Right atrium auricular region (tissue), 2 donors: ENCODE measurements around the gene NOS1AP. TPM values are rescaled to one million over a fixed set of nuclear protein-coding genes. Genes with fewer than 3 reads are reported as not detected.

Experiments
- DNase-seq: peaks from one replicate; pipeline ENCODE4 v3.0.0-alpha.2; 2019; ENCODE audit warnings: low spot score
- H3K27ac ChIP-seq, 2 donors: fragments of 200-600 bp; sonication (generic); 1 replicate in 1 of 2; 2 replicates in 1 of 2; pipeline ENCODE4 v1.5.1; 2016 to 2019
- H3K27me3 ChIP-seq, 2 donors: fragments of 200-600 bp; sonication (generic); one replicate each; pipeline versions ENCODE4 v1.5.1 to v1.6.0; 2017 to 2019
- H3K36me3 ChIP-seq: fragments of 200-600 bp; sonication (generic); one replicate; pipeline ENCODE4 v1.5.1; 2016
- H3K4me1 ChIP-seq, 2 donors: fragments of 200-600 bp; sonication (generic); one replicate each; pipeline versions ENCODE4 v1.5.1 to v1.6.0; 2017 to 2019
- H3K4me3 ChIP-seq, 2 donors: fragments of 200-600 bp; sonication (generic); 1 replicate in 1 of 2; 2 replicates in 1 of 2; pipeline ENCODE4 v1.5.1; 2017 to 2019; ENCODE audit warnings: mild to moderate bottlenecking in 1 of 2, moderate library complexity in 1 of 2
- H3K9me3 ChIP-seq, 2 donors: fragments of 200-600 bp; sonication (generic); one replicate each; pipeline ENCODE4 v1.5.1; 2019
- CTCF ChIP-seq, 2 donors: fragments of 200-600 bp; sonication (generic); IDR thresholded peaks; one replicate each; pipeline ENCODE4 v1.5.1; 2019; ENCODE audit warnings: antibody characterized with exemption in 2 of 2
- total RNA-seq, 2 donors: library from RNA; depleted of rRNA; stranded (reverse); fragments of >200 nt; gene quantifications; one replicate each; pipeline ENCODE4 v1.1.0, GENCODE V29; 2016

Gene NOS1AP
- total RNA-seq, 2 donors from 2014 or later, result 2.2 to 2.4 TPM

DNA sequence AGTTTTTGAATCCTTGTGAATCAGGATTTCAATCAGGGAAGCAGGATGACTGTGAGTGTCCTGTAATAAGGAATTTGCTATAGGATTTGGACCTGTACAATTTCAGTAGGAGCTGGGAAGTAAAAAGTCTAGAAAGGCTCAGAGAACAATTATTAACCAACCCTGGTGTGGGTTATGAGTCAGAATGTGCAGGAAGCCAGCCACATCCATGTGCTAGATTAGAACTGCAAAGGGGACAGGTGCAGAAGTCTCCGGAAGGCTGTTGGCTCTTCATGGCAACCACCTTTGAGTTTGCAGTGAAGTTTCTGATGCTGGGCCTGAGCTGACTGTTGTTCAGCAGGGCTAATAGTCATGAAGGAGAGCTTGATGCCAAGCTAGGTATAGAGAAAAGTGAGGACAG is 236.5 kb downstream of the NOS1AP start:
- H3K27me3 ChIP-seq, result no peaks in the 10 kb centered on the region
- no peak for DNase-seq
- H3K4me1 ChIP-seq, result no peaks in the 10 kb centered on the region
- H3K27ac ChIP-seq, result no peak overlapping the region
- H3K4me3 ChIP-seq, result no peak overlapping the region
- H3K36me3 ChIP-seq, result no peaks in the 10 kb centered on the region
- no peak for TF ChIP-seq CTCF (IDR thresholded peaks at IDR 0.05)
- peaks cover 0 to 11% of the 10 kb centered on the region in 2 donors for H3K9me3 ChIP-seq

GRCh38 chr1:162310337-162310736 is 240.8 kb downstream of the NOS1AP start:
- no peak for TF ChIP-seq CTCF (IDR thresholded peaks at IDR 0.05)

GRCh38 chr1:162314206-162314605 is 244.7 kb downstream of the NOS1AP start:
- Histone ChIP-seq H3K9me3 (no peaks in the 10 kb centered on the region), H3K36me3 (no peaks in the 10 kb centered on the region), H3K27ac (no peak overlapping the region), H3K27me3 (no peaks in the 10 kb centered on the region), H3K4me1 (no peaks in the 10 kb centered on the region), H3K4me3 (no peak overlapping the region)
- TF ChIP-seq CTCF (IDR thresholded peaks at IDR 0.05), result no peak
- DNase-seq, result no peak

More at GRCh38 chr1:162310337-162310736, 240.8 kb downstream of the NOS1AP start:
- H3K36me3 ChIP-seq, result no peaks in the 10 kb centered on the region
- H3K4me1 ChIP-seq, result no peaks in the 10 kb centered on the region
- no peaks in the 10 kb centered on the region for H3K27me3 ChIP-seq
- DNase-seq, result no peak
- H3K4me3 ChIP-seq, result no peak overlapping the region
- H3K9me3 ChIP-seq, result peaks cover 0 to 11% of the 10 kb centered on the region in 2 donors
- H3K27ac ChIP-seq, result no peak overlapping the region

GRCh38 chr1:162315673-162316072 is 246.2 kb downstream of the NOS1AP start:
- Histone ChIP-seq H3K36me3 (no peaks in the 10 kb centered on the region), H3K4me3 (no peak overlapping the region), H3K4me1 (no peaks in the 10 kb centered on the region), H3K27ac (no peak overlapping the region), H3K9me3 (no peaks in the 10 kb centered on the region), H3K27me3 (no peaks in the 10 kb centered on the region)
- TF ChIP-seq CTCF (IDR thresholded peaks at IDR 0.05), result no peak
- DNase-seq, result no peak

DNA sequence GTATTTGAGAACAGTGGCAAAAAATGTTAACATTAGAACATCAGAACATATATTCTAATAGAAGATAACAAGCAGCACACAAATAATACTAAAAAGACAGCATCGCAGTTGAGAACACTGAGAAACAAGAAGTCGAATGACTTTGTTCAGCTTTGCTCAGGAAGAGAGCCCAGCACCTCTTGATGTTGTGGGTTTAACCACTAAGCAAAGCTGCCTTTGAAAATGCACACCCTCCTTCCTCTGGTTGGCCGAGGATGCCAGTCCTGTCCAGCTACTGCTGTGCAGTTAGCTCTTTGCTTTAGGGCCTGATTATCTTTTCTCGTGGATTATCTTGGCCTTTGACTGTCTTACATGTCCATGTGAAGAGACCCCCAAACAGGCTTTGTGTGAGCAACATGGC is 246.7 kb downstream of the NOS1AP start:
- Histone ChIP-seq H3K27ac (no peak overlapping the region), H3K4me1 (no peaks in the 10 kb centered on the region), H3K27me3 (no peaks in the 10 kb centered on the region), H3K9me3 (no peaks in the 10 kb centered on the region), H3K36me3 (no peaks in the 10 kb centered on the region), H3K4me3 (no peak overlapping the region)
- TF ChIP-seq CTCF (IDR thresholded peaks at IDR 0.05), result no peak
- DNase-seq, result no peak

DNA sequence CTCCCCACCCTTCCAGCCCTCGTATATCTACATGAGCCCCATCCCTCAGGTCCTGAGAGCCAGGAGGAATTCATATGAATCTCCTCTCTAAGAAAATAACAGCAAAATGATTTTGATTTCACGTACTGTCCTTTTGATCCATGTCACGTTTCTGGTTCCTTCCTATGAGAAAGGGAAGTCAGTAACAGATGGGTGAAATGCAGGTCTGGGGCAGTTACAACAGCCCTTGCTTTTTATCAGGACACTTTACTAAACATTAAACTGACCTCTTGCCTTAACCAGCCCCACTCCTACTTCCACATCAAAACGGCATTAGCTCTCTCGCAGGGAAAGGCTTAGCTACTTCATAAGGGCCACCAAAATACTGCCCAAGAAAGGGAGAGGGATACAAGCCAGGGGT is 248.1 kb downstream of the NOS1AP start:
- DNase-seq, result no peak
- no peaks in the 10 kb centered on the region for H3K4me1 ChIP-seq
- no peaks in the 10 kb centered on the region for H3K36me3 ChIP-seq

More for the DNA sequence above, 248.1 kb downstream of the NOS1AP start:
- no peak for TF ChIP-seq CTCF (IDR thresholded peaks at IDR 0.05)
- Histone ChIP-seq H3K27me3 (no peaks in the 10 kb centered on the region), H3K9me3 (no peaks in the 10 kb centered on the region), H3K27ac (no peak overlapping the region), H3K4me3 (no peak overlapping the region)
